GM21423 (cell line): Measurements from ENCODE around the gene NFIA.

ENCODE experiments used
- ATAC-seq: cut with Tn5 transposase; IDR thresholded peaks from one replicate; pipeline ENCODE4 v1.9.1; 2021; ENCODE audit warnings: mild to moderate bottlenecking, moderate library complexity; ENCODE audit not compliant: unreplicated experiment

Gene NFIA

GRCh38 chr1:61501971-61502916, 419.9 kb downstream of the NFIA start:
- ATAC-seq: no peak

DNA sequence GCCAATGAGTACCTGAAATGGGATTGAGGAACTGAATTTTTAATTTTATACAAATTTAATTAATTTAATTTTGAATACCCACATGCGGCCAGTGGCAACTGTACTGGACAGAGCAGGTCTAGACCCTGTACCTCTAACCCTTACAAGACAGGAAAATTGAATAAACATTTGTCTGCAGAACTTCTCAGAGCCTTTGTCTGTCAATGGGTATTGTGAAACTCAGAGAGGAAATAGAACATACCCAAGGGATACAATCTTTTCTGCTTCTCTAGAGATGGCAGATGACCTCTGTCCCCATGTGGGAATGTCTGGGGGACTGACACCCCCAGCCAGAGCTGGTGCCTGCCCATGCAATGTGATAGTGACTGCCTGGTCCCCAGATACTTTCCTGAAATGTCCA, 421.9 kb downstream of the NFIA start:
- no peak for ATAC-seq

DNA sequence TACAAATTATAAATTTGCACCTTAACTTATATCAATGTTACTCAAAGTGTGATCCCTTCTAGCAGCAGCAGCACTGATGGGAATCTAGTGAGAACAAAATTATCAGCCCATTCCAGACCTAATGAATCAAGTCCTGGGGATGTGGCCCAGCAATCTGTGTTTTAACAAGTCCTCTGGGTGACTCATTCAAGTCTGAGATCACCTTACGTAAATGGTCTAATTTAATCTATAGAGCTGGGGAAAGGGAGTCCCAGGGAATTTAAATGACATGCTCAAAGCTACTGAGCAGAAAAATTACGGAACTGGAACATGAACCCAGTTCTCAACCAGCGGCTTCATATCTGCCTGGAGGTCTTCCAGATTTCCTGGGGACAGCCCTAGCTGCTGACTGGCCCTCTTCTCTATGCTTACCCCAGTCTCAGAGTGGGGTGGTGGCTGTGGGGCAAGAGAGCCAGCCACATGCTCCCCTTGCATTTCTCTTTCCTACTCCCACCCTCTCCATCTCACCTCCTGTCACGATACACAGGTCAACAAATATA, 422.6 kb downstream of the NFIA start:
- no peak for ATAC-seq

- ATAC-seq: no peak
These were observed 423.9 kb downstream of the NFIA start for GRCh38 chr1:61506236-61506635.

DNA sequence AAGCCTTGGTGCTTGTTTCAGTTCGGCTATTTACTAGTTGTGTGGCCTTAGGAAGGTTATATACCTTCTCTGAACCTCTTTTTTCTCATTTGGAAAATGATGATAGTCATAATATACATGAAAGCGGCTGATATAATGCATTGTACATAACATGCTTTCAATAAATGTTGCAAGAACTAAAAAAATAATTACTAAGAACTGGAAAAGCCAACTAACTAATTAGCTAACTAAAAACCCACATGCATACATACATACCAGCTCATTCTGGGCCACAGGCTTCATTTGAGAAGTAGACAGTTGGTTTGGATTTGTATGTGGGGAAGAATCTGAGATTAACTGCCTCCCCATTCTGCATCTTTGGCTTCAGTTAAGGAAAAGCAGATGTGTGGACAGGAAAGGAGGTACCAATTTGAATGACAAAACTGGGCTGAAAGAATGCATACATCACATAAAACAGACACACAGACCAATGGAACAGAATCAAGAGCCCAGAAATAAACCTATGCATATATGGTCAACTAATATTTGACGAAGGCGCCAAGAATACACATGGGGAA, 424.7 kb downstream of the NFIA start:
- no peak for ATAC-seq
